T-helper 17 cell (primary cell): ENCODE measurements around the gene PCCA. TPM values are rescaled to one million over a fixed set of nuclear protein-coding genes. Genes with fewer than 3 reads are reported as not detected.

ENCODE experiments used
- ATAC-seq: fragments of 150-1000 bp; cut with Tn5 transposase; 2 replicates; pipeline ENCODE4 v1.10.0; 2021; ENCODE audit warnings: mild to moderate bottlenecking, moderate library complexity
- DNase-seq, 3 donors: peaks; one replicate each; pipeline versions ENCODE4 v3.0.0 to v3.0.0-alpha.2; 2020 to 2021
- H3K9me3 ChIP-seq: one replicate; pipeline ENCODE4 v1.7.0; 2013; ENCODE audit warnings: low read length, mild to moderate bottlenecking; ENCODE audit not compliant: control insufficient read depth, poor library complexity, severe bottlenecking
- H3K27ac Mint-ChIP-seq: one replicate; pipeline ENCODE4 v1.8.0; 2022; ENCODE audit warnings: mild to moderate bottlenecking, moderate library complexity, mixed read lengths
- H3K27me3 Mint-ChIP-seq: one replicate; pipeline ENCODE4 v1.8.0; 2022; ENCODE audit warnings: mixed read lengths
- H3K36me3 Mint-ChIP-seq: one replicate; pipeline ENCODE4 v1.8.0; 2022; ENCODE audit warnings: low read depth, mixed read lengths
- H3K4me1 Mint-ChIP-seq: one replicate; pipeline ENCODE4 v1.8.0; 2022; ENCODE audit warnings: mild to moderate bottlenecking, mixed read lengths
- H3K4me3 Mint-ChIP-seq: one replicate; pipeline ENCODE4 v1.8.0; 2022; ENCODE audit warnings: mild to moderate bottlenecking, moderate library complexity, mixed read lengths
- total RNA-seq, 4 donors: library from RNA in 2 of 4; stranded (reverse) in 2 of 4; gene quantifications; one replicate each; pipeline ENCODE4 v1.2.3 and lab custom pipeline; 2022 to 2026

PCCA gene
- total RNA-seq, 2 donors from 2014 or later: 9.9 to 10.7 TPM

DNA sequence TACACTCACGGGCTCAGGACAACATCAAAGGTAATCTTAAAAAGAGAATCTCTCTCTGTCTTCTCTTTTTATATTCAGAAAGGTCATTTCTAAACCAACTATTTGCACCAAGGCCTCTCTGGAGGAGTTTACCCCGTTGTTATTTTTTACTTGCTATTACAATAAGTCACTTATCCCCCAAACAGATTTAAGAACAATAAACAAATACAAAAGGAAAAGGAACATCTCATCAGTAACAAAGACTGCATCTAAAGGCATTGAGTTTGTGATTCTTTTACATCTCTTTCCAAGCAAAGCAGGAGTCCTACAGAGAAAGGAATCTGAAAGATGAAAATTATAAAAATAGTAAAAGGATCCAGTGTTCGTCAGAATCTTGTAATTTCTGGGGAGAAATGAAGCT is 424.3 kb downstream of the PCCA start:
- ATAC-seq: no peak
- no peak for DNase-seq
- Mint-ChIP-seq H3K27me3 (no peaks in the 10 kb centered on the region), H3K4me3 (no peak overlapping the region), H3K27ac (no peak overlapping the region), H3K4me1 (peaks cover 10% of the 10 kb centered on the region), H3K36me3 (no peaks in the 10 kb centered on the region)
- no peaks in the 10 kb centered on the region for H3K9me3 ChIP-seq

- no peak for DNase-seq
- no peaks in the 10 kb centered on the region for H3K27me3 Mint-ChIP-seq
- ATAC-seq: no peak
- H3K27ac Mint-ChIP-seq: peak overlapping the region; percentile 32
- no peaks in the 10 kb centered on the region for H3K9me3 ChIP-seq
- peaks cover 12% of the 10 kb centered on the region for H3K4me1 Mint-ChIP-seq
- no peaks in the 10 kb centered on the region for H3K36me3 Mint-ChIP-seq
- H3K4me3 Mint-ChIP-seq: no peak overlapping the region
These were observed 425.2 kb downstream of the PCCA start for GRCh38 chr13:100513987-100514670.

DNA sequence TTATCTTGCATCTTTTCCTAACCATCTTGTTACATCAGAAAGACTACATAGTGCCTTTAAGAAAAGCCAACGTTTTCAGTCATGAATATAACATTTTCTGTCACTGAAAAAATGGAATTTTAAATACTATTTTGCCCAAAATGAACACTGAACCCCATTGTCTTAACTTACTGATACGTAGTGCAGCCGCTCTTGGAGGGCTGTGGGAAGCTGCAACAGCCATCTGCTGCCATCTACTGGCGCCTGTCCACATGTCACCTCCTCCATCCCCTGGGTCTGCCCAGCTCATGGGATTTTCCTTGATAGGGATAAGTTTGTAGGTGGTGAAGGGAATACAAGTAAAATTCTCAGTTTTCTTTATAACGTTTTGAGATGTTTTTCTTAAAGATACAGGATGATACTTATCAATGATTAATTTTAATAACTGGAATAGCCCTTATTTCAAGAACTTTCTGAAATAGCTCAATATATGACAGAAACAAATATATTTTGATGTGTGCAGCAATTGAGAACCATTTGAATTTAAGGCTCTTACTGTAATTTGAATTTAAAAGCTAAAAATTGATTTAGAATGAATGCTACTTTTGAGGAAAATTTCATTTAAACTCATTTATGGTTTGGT is 426.0 kb downstream of the PCCA start:
- H3K9me3 ChIP-seq: no peaks in the 10 kb centered on the region
- H3K4me3 Mint-ChIP-seq: no peak overlapping the region
- peaks cover 12% of the 10 kb centered on the region for H3K4me1 Mint-ChIP-seq
- peak overlapping the region; percentile 32 for H3K27ac Mint-ChIP-seq
- DNase-seq (peak; percentile 53 to 62 (median 57)), ATAC-seq (peak; percentile 93)
- no peaks in the 10 kb centered on the region for H3K27me3 Mint-ChIP-seq
- no peaks in the 10 kb centered on the region for H3K36me3 Mint-ChIP-seq

DNA sequence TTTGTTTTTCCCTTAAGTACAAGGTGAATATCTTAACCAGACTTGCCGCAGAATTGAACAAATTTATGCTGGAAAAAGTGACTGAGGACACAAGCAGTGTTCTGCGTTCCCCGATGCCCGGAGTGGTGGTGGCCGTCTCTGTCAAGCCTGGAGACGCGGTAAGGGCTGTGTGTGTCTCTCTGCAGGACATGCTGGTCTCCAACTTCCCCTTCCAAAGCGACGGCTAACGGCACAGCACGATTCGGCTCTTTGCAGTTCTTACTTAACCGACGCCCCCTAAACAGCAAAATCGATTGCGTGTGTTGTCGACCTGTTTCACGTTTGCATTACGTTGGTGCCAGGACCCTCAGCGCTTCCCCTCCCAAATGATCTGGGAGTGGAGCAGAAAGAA is 426.5 kb downstream of the PCCA start:
- ATAC-seq: no peak
- H3K9me3 ChIP-seq: no peaks in the 10 kb centered on the region
- Mint-ChIP-seq H3K36me3 (no peaks in the 10 kb centered on the region), H3K27me3 (no peaks in the 10 kb centered on the region), H3K4me1 (peaks cover 12% of the 10 kb centered on the region), H3K27ac (no peak overlapping the region), H3K4me3 (no peak overlapping the region)
- DNase-seq: no peak

- Mint-ChIP-seq H3K4me1 (peaks cover 12% of the 10 kb centered on the region), H3K27ac (peak overlapping the region; percentile 80), H3K4me3 (peak overlapping the region; percentile 87), H3K36me3 (no peaks in the 10 kb centered on the region), H3K27me3 (no peaks in the 10 kb centered on the region)
- no peak for ATAC-seq
- no peaks in the 10 kb centered on the region for H3K9me3 ChIP-seq
- DNase-seq: no peak
These were observed 428.2 kb downstream of the PCCA start for GRCh38 chr13:100517135-100517534.

DNA sequence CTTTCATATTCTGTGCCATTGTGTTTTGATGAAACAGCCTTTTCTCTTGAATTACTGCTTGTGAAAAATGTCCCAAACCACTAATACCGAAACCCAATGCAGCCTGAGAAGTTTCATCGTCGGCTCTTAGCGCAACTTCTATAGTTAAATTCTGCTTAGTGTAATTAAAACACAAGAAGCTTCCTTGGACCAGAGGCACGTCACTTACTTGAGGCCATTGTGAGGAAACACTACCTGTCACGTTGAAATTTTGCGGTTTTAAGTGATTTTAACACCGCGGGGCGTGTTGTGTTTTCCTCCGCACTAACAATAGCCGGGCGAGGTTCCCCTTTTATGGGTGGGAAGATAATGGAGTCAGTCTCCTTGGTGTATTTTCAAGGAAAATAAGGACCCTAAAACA is 428.8 kb downstream of the PCCA start:
- ATAC-seq (peak; percentile 40), DNase-seq (no peak)
- Mint-ChIP-seq H3K27ac (peak overlapping the region; percentile 80), H3K36me3 (no peaks in the 10 kb centered on the region), H3K4me3 (peak overlapping the region; percentile 87), H3K27me3 (no peaks in the 10 kb centered on the region), H3K4me1 (peaks cover 12% of the 10 kb centered on the region)
- no peaks in the 10 kb centered on the region for H3K9me3 ChIP-seq

DNA sequence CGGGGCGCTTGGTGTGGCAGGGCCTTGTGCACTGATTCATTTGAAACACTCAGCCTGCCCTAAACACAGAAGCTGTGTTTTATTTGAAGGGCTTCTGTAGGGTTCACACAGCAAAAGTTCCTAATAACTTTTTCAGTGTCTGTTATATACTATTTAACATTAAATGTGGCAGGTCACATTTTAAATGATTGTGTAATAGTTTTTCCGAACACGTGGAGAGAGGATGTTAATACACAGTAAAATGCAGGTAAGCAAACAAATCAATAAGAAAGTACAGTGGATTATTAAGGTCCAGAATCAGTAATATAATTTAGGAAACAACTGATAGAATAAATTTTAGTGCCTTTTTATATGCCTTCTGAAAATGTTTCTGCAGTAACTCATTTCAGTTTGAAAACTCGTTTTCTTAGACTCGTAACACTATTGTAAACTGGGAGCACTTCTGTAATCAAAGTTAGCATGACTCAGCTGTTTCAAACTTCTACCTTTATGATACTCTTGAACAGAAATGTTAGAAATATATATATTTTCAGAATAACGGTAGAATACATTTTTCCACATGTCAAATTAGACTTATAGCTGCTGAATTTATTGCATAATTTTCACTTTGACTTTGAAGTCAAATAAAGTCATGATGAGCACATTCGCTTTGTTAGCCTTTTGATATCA is 429.6 kb downstream of the PCCA start:
- Mint-ChIP-seq H3K27ac (no peak overlapping the region), H3K27me3 (no peaks in the 10 kb centered on the region), H3K36me3 (no peaks in the 10 kb centered on the region), H3K4me3 (peak overlapping the region; percentile 33), H3K4me1 (peaks cover 12% of the 10 kb centered on the region)
- DNase-seq: no peak
- H3K9me3 ChIP-seq: no peaks in the 10 kb centered on the region
- no peak for ATAC-seq

DNA sequence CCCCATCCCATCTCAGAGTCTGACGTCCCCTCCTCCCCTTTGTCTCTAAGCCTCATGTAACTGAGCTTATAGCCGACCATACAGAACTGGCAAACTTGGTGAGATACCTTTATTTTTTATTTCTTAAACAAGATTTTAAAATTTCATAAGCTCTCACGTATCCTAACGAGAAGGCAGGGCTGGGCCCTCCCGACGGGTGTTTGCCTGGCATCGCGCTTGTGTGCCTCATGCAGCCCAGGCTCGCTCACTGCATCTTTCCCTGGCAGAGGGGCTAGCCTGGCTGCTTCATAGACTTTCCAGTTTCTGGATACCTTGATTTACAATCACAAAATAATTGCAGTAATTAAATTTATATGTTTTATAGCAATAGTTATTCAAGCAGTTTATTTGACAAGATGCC is 430.7 kb downstream of the PCCA start:
- Mint-ChIP-seq H3K27ac (no peak overlapping the region), H3K27me3 (no peaks in the 10 kb centered on the region), H3K4me1 (peaks cover 12% of the 10 kb centered on the region), H3K4me3 (no peak overlapping the region), H3K36me3 (no peaks in the 10 kb centered on the region)
- ATAC-seq (no peak), DNase-seq (no peak)
- no peaks in the 10 kb centered on the region for H3K9me3 ChIP-seq

GRCh38 chr13:100520936-100521850 is 432.3 kb downstream of the PCCA start:
- Mint-ChIP-seq H3K27ac (peak overlapping the region; percentile 39), H3K4me1 (peaks cover 12% of the 10 kb centered on the region), H3K27me3 (no peaks in the 10 kb centered on the region), H3K36me3 (peaks cover 3% of the 10 kb centered on the region), H3K4me3 (peak overlapping the region; percentile 33)
- ATAC-seq (no peak), DNase-seq (no peak)
- H3K9me3 ChIP-seq: no peaks in the 10 kb centered on the region

DNA sequence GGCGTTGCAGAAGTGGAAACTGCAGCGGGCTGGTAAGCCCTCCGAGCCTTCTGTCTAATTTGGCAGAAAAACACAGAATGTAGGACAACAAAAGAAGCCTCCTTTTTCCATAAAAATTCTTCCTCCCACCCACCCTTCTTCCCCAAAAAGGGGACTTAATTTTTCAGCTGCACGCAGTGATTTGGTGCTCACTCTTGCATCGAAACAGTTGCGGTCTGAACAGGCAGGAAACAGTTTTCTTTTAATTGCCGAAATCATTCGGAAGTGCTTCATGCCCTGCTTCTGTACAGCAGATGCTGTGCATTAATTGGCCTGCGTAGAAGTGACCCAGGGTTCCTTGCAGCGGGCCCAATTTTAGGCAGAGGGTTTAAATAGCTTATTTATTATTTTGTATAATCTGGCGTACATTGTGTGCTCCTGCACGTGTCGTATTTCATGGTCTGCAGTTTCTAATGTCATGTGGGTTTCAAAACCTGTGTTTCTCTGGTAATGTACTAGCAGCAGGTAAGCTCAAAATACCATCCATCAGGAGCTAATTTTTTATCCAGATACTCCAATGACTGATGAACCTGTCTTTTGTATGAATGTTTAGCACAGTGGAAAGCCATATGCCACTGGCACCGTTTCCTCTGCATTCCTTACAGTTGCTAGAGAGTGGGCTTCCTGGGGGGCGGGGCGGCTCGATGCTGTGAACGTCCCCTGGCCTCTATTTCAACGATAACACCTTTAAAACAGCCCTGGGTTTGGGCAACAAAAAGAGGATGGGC is 433.1 kb downstream of the PCCA start:
- Mint-ChIP-seq H3K27me3 (no peaks in the 10 kb centered on the region), H3K4me1 (peaks cover 12% of the 10 kb centered on the region), H3K36me3 (peaks cover 3% of the 10 kb centered on the region), H3K4me3 (peak overlapping the region; percentile 33), H3K27ac (peak overlapping the region; percentile 39)
- DNase-seq (no peak), ATAC-seq (peak; percentile 58)
- no peaks in the 10 kb centered on the region for H3K9me3 ChIP-seq

DNA sequence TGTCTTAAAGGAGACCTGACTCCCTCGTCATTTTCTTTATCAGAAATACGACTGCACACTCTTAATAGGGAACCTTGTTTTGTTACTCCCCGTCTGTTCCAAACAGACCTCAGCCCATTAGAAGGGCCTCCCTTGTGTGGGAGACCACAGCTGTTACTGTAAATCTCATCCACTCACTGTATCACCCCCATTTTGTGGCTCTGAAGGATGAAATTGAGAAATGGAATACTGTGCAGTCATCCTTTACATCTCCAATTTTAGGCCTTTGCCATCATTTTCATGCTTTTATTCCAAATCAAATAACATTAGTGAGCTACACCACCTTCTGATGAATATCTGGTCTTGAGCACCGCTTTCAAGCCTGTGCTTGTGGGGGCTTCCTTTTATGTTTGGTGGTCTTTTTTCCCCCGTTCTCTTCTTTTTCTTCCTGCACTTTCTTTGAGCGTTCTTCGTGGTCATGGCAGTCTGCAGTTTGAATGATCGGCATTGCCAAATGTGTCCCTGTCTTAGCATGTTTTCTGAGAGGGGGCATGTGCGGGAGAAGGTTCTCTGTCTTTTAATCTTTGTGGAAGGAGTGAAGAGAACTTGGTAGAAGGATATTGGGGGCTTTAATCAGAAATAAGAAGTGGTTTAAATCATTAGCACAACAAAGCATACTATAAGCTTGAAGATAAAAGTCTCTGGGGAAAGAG is 433.9 kb downstream of the PCCA start:
- no peak for ATAC-seq
- peak overlapping the region; percentile 9 for H3K27ac Mint-ChIP-seq
- H3K4me1 Mint-ChIP-seq: peaks cover 9% of the 10 kb centered on the region
- H3K9me3 ChIP-seq: no peaks in the 10 kb centered on the region
- H3K27me3 Mint-ChIP-seq: no peaks in the 10 kb centered on the region
- no peak for DNase-seq
- peaks cover 3% of the 10 kb centered on the region for H3K36me3 Mint-ChIP-seq
- H3K4me3 Mint-ChIP-seq: no peak overlapping the region

GRCh38 chr13:100523411-100523810 is 434.5 kb downstream of the PCCA start:
- Mint-ChIP-seq H3K4me3 (no peak overlapping the region), H3K27me3 (no peaks in the 10 kb centered on the region), H3K36me3 (peaks cover 5% of the 10 kb centered on the region), H3K4me1 (peaks cover 3% of the 10 kb centered on the region), H3K27ac (no peak overlapping the region)
- DNase-seq: no peak
- ATAC-seq: no peak
- no peaks in the 10 kb centered on the region for H3K9me3 ChIP-seq
